ENCODE measurements around the gene PSMA3. TPM values are rescaled to one million over a fixed set of nuclear protein-coding genes. Genes with fewer than 3 reads are reported as not detected.

Gene PSMA3
- total RNA-seq, 2 experiments from 2014 or later: 349 to 355 TPM

DNA sequence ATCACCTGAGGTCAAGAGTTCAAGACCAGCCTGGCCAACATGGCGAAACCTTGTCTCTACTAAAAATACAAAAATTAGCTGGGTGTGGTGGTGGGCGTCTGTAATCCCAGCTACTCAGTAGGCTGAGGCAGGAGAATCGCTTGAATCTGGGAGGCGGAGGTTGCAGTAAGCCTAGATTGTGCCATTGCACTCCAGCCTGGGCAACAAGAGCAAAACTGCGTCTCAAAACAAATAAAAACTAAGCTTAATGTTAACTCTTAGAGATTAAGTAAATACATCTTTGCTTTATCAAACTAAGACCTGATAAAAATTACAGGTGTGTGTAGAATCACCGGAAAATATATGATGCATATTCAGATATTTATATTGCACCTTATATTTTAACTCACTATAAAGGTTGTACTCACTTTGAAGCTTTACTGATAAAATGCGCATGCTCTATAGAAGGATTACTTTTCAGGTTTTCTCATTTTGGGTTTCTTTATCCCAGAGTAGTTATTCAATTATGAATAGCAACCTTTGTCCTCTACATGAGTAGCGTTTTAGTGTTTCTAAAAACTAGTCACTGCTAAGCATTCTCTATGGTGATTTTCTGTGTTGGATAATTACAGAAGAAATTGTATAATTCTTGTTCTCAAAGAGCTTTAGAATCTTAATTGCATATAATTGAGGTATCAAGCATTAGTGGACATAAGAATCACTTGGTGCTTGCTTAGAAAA is 63.1 kb downstream of the PSMA3 start:
- intact Hi-C loops (cut with micrococcal nuclease): no loop called here
- ChIA-PET POLR2A (interaction anchor here (1.5 kb wide), 1 partner anchor 9 kb away, joined by 8 read pairs; the partner anchor contains the start of gene ARID4A), CTCF (no interaction called here)
- no peaks in the 10 kb centered on the region for H3K27me3 Mint-ChIP-seq
- no peak for DNase-seq
- peaks cover 27% of the 10 kb centered on the region for H3K4me1 Mint-ChIP-seq (ENCODE audit: low read depth)
- no peak overlapping the region for H3K27ac Mint-ChIP-seq
- no peak overlapping the region for H3K4me3 Mint-ChIP-seq
- H3K9me3 Mint-ChIP-seq: no peaks in the 10 kb centered on the region
- H3K36me3 Mint-ChIP-seq: peaks cover 22% of the 10 kb centered on the region

DNA sequence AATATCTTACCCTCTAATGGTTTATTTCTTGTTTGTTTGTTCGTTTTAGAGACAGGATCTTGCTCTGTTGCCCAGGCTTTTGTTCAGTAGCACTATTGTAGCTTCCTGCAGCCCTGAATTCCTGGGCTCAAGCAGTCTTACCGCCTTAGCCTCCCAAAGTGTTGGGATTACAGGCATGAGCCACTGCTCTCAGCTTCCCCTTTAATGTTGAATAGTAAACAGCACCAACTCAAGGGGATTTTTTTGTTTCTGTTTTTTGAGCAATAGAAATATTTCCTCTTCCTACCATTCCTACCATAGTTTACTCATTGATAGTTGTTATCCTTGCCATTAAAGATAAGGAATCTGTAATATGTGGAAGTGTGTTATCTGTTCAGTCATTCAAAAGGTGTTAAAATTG is 64.4 kb downstream of the PSMA3 start:
- H3K4me1 Mint-ChIP-seq (ENCODE audit: low read depth): peaks cover 19% of the 10 kb centered on the region
- no peaks in the 10 kb centered on the region for H3K9me3 Mint-ChIP-seq
- H3K36me3 Mint-ChIP-seq: peaks cover 18% of the 10 kb centered on the region
- POLR2A ChIA-PET: no interaction called here
- no peak for DNase-seq
- CTCF ChIA-PET: no interaction called here
- H3K27me3 Mint-ChIP-seq: no peaks in the 10 kb centered on the region
- H3K4me3 Mint-ChIP-seq: no peak overlapping the region
- intact Hi-C loops (cut with micrococcal nuclease): no loop called here
- no peak overlapping the region for H3K27ac Mint-ChIP-seq

- DNase-seq: no peak
- Mint-ChIP-seq H3K9me3 (no peaks in the 10 kb centered on the region), H3K4me1 (ENCODE audit: low read depth) (peaks cover 11% of the 10 kb centered on the region), H3K27ac (no peak overlapping the region), H3K27me3 (no peaks in the 10 kb centered on the region), H3K36me3 (peaks cover 13% of the 10 kb centered on the region), H3K4me3 (no peak overlapping the region)
- ChIA-PET CTCF (interaction anchor here (0.8 to 1.0 kb wide), 2 partner anchors 82 to 322 kb away, joined by 3 to 4 read pairs; partner anchors contain the start of gene TOMM20L), POLR2A (interaction anchor here (1.0 kb wide), 1 partner anchor 38 kb away, joined by 4 read pairs; no protein-coding TSS in a partner anchor)
- intact Hi-C loops (cut with micrococcal nuclease): no loop called here
These were observed 69.1 kb downstream of the PSMA3 start for GRCh38 chr14:58313699-58314098.

DNA sequence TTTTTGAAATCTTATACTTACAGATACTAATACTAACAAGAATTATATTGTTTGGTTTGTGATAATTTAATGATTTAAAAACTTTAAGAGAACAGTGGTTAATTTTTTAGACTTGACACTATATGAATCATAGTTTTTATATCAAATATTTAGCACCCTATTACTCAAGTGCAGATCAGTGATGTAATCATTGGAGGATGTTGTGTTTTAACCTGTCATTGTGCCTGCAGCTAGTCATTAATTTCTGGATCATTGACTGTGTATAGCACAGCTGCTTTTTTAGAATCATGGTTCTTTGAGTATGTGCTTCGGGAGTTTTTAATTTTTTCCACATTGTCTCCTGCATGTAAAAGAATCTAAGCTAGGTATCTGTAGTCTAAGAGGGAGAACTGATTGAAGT is 71.0 kb downstream of the PSMA3 start:
- H3K36me3 Mint-ChIP-seq: peaks cover 8% of the 10 kb centered on the region

More for the DNA sequence above, 71.0 kb downstream of the PSMA3 start:
- ChIA-PET CTCF (no interaction called here), POLR2A (interaction anchor here (1.0 kb wide), 1 partner anchor 18 kb away, joined by 3 read pairs; the partner anchor contains the start of gene ARID4A)
- Mint-ChIP-seq H3K4me1 (ENCODE audit: low read depth) (peaks cover 5% of the 10 kb centered on the region), H3K4me3 (no peak overlapping the region), H3K27ac (no peak overlapping the region), H3K9me3 (no peaks in the 10 kb centered on the region), H3K27me3 (no peaks in the 10 kb centered on the region)
- intact Hi-C loops (cut with micrococcal nuclease): no loop called here
- no peak for DNase-seq

Other genes starting within 250 kb of the PSMA3 start
- under 1 TPM in 1 of 2 experiments, not detected in 1; 0.29 TPM for gene ARMH4, start 92.6 kb upstream of the PSMA3 start, total RNA-seq
- 10 to 100 TPM; 45.3 to 47.0 TPM for gene ACTR10, start 44.7 kb upstream of the PSMA3 start, total RNA-seq
- 10 to 100 TPM; 24.1 to 28.1 TPM for gene ARID4A, start 53.7 kb downstream of the PSMA3 start, total RNA-seq
- not detected for gene TOMM20L, start 151.1 kb downstream of the PSMA3 start, total RNA-seq
- gene TIMM9, start 182.7 kb downstream of the PSMA3 start, total RNA-seq: 10 to 100 TPM; 61.4 to 66.7 TPM
- gene KIAA0586, start 182.9 kb downstream of the PSMA3 start, total RNA-seq: 10 to 100 TPM; 30.3 to 34.9 TPM

Data from activated CD4-positive, alpha-beta memory T cell treated with anti-CD3 and anti-CD28 coated beads for 36 hours (primary cell).